BLaER1 treated with 17β-estradiol and CSF1 and Interleukin-3, amounts not matched to agents 10 nM and 100 nM (cell line): ENCODE measurements around the gene DUS2.

Experiments
- H3K27ac ChIP-seq, 11 experiments: shearing (Covaris generic); formaldehyde crosslinking; 2 replicates each; pipeline ENCODE4 v1.8.1; 2022
- H3K27me3 ChIP-seq, 11 experiments: shearing (Covaris generic); formaldehyde crosslinking; 2 replicates each; pipeline ENCODE4 v1.8.1; 2022
- H3K36me3 ChIP-seq, 11 experiments: shearing (Covaris generic); formaldehyde crosslinking; 2 replicates each; pipeline ENCODE4 v1.8.1; 2022
- H3K4me1 ChIP-seq, 10 experiments: shearing (Covaris generic); formaldehyde crosslinking; 2 replicates each; pipeline ENCODE4 v1.8.1; 2022
- H3K4me2 ChIP-seq, 11 experiments: shearing (Covaris generic); formaldehyde crosslinking; 2 replicates each; pipeline ENCODE4 v1.8.1; 2022
- H3K4me3 ChIP-seq, 10 experiments: shearing (Covaris generic); formaldehyde crosslinking; 2 replicates each; pipeline ENCODE4 v1.8.1; 2022
- H3K9ac ChIP-seq, 11 experiments: shearing (Covaris generic); formaldehyde crosslinking; 2 replicates each; pipeline ENCODE4 v1.8.1; 2022
- H3K9me3 ChIP-seq, 11 experiments: shearing (Covaris generic); formaldehyde crosslinking; replicated peaks in 1 of 11; 2 replicates each; pipeline ENCODE4 v1.8.1; 2022
- H4K20me1 ChIP-seq, 11 experiments: shearing (Covaris generic); formaldehyde crosslinking; 2 replicates each; pipeline ENCODE4 v1.8.1; 2022
- Cebpa-rat ChIP-seq, 11 experiments: shearing (Covaris generic); IDR thresholded peaks; 2 replicates each; pipeline ENCODE4 v1.8.1; 2022

DUS2 gene

DNA sequence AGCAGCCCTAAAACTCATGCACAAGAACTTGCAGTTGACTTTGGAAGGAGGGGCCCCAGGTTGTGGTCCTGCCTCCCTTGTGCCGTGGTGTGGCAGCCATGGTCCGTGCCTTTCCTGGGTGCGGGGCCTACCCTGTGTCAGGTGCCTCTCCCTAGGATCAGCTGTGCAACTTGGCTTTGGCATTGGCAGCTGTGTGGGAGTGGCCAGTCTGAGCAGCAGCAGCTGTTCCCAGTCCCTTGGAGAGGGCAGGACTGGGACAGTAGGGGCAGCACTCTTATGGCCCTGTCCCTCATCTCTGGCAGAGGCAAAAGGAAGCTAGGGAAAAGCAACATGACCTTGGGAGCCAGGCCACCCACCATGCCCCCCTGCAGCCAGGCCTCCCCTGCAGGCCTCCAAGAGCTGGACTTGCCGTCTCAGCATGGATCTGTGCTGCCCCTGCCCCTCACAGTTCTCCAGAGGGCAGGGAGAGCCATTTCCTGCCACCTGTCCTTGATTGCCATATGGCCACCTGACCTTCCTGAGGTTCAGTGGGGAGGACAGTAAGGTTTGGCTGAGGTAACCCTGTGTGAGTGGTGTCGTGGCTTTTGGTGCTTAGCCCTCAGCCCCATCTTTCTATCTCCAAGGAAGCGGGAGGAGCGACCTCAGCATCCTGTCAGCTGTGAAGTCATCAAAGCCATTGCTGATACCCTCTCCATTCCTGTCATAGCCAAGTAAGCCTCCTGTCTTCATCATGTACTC is 46.6 kb downstream of the DUS2 start:
- H3K4me1 ChIP-seq: peaks cover 55 to 62% (median 56%) of the 10 kb centered on the region in 10 experiments
- H3K27me3 ChIP-seq: peaks cover 0 to 8% (median 0%) of the 10 kb centered on the region in 11 experiments; a peak in 5 of 22 replicates
- peaks cover 0 to 61% (median 19%) of the 10 kb centered on the region in 11 experiments; a peak in 11 of 22 replicates for H4K20me1 ChIP-seq
- H3K4me3 ChIP-seq: peak overlapping the region in 3 of 10 experiments; percentile 10 to 30 (median 19); a peak in 1 of 20 replicates
- H3K9me3 ChIP-seq: no peaks in the 10 kb centered on the region
- H3K4me2 ChIP-seq: peak overlapping the region; percentile 89 to 98 (median 95)
- H3K9ac ChIP-seq: peak overlapping the region in 4 of 11 experiments; percentile 10 to 39 (median 24); a peak in 6 of 22 replicates
- H3K27ac ChIP-seq: peak overlapping the region in 6 of 11 experiments; percentile 3 to 69 (median 60); a peak in 9 of 22 replicates
- TF ChIP-seq Cebpa-rat (IDR thresholded peaks at IDR 0.05): no peak
- peaks cover 35 to 71% (median 55%) of the 10 kb centered on the region in 11 experiments for H3K36me3 ChIP-seq

- H3K9ac ChIP-seq: peak overlapping the region in 8 of 11 experiments; percentile 10 to 39 (median 24); a peak in 12 of 22 replicates
- no peaks in the 10 kb centered on the region for H3K9me3 ChIP-seq
- peaks cover 0 to 62% (median 19%) of the 10 kb centered on the region in 11 experiments; a peak in 12 of 22 replicates for H4K20me1 ChIP-seq
- peak overlapping the region in 4 of 10 experiments; percentile 6 to 30 (median 14); a peak in 2 of 20 replicates for H3K4me3 ChIP-seq
- H3K27me3 ChIP-seq: peaks cover 0 to 8% (median 0%) of the 10 kb centered on the region in 11 experiments; a peak in 5 of 22 replicates
- H3K27ac ChIP-seq: peak overlapping the region in 10 of 11 experiments; percentile 3 to 69 (median 50); a peak in 15 of 22 replicates
- peaks cover 60 to 63% (median 61%) of the 10 kb centered on the region in 10 experiments for H3K4me1 ChIP-seq
- peaks cover 35 to 67% (median 53%) of the 10 kb centered on the region in 11 experiments for H3K36me3 ChIP-seq
- H3K4me2 ChIP-seq: peak overlapping the region; percentile 89 to 98 (median 95)
- TF ChIP-seq Cebpa-rat (IDR thresholded peaks at IDR 0.05): no peak
Measured at GRCh38 chr16:68070249-68070730, 47.2 kb downstream of the DUS2 start.

DNA sequence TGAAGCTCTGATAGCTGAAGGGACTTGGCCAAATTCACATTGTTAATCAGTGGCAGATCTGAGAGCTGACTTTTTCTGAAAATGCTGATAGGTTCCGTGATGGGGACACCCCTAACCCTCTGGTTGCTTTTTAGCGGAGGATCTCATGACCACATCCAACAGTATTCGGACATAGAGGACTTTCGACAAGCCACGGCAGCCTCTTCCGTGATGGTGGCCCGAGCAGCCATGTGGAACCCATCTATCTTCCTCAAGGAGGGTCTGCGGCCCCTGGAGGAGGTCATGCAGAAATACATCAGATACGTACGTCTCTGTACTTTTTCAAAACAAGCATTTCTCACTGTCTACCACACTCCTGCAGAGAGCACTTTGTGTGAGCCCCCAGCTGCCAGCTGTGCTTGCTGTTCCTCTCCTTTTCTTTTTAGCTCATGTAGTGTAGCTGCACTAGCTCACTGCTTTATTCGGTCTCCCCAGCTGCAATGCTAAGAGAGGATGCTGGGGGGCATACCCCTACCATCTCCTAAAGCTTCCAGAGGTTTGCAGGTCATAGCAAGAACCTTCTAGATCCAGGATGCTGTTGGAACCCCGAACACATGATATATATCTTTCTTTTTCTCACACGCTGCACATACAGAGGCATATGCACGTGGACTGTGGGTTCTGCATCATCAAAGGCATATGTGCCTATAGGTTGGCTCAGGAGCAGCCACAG is 47.9 kb downstream of the DUS2 start:
- no peaks in the 10 kb centered on the region for H3K9me3 ChIP-seq
- H3K27me3 ChIP-seq: peaks cover 0 to 8% (median 0%) of the 10 kb centered on the region in 11 experiments; a peak in 5 of 22 replicates
- peak overlapping the region in 4 of 10 experiments; percentile 0 to 30 (median 12); a peak in 2 of 20 replicates for H3K4me3 ChIP-seq
- peaks cover 32 to 67% (median 49%) of the 10 kb centered on the region in 11 experiments; a peak in 21 of 22 replicates for H3K36me3 ChIP-seq
- peaks cover 67 to 69% (median 68%) of the 10 kb centered on the region in 10 experiments for H3K4me1 ChIP-seq
- H3K27ac ChIP-seq: peak overlapping the region in 10 of 11 experiments; percentile 3 to 69 (median 50); a peak in 15 of 22 replicates
- peaks cover 0 to 69% (median 19%) of the 10 kb centered on the region in 11 experiments; a peak in 12 of 22 replicates for H4K20me1 ChIP-seq
- peak overlapping the region; percentile 89 to 98 (median 95) for H3K4me2 ChIP-seq
- no peak for TF ChIP-seq Cebpa-rat (IDR thresholded peaks at IDR 0.05)
- H3K9ac ChIP-seq: peak overlapping the region in 7 of 11 experiments; percentile 10 to 39 (median 33); a peak in 12 of 22 replicates

DNA sequence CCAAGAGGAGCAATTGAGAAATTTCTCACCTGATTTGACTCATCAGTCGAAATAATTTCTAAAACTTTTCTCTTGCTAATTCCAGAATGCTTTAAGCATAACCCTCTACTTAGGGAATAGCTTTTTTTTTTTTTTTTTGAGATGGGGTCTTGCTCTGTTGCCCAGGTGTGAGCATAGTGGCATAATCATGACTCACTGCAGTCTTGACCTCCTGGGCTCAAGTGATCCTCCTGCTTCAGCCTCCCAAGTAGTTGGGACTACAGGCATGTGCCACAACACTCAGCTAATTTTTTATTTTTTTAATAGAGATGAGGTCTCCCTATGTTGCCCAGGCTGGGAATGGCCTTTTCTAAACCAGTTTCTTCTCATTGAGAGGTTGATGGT is 48.4 kb downstream of the DUS2 start:
- Histone ChIP-seq H3K36me3 (peaks cover 27 to 64% (median 44%) of the 10 kb centered on the region in 11 experiments; a peak in 21 of 22 replicates), H4K20me1 (peaks cover 0 to 74% (median 19%) of the 10 kb centered on the region in 11 experiments; a peak in 12 of 22 replicates), H3K27me3 (peaks cover 0 to 8% (median 0%) of the 10 kb centered on the region in 11 experiments; a peak in 5 of 22 replicates), H3K27ac (peak overlapping the region in 3 of 11 experiments; percentile 57 to 69 (median 64); a peak in 4 of 22 replicates), H3K9me3 (no peaks in the 10 kb centered on the region), H3K4me2 (peak overlapping the region; percentile 89 to 98 (median 95)), H3K4me1 (peaks cover 72 to 75% (median 74%) of the 10 kb centered on the region in 10 experiments), H3K9ac (peak overlapping the region in 3 of 11 experiments; percentile 0 to 14 (median 10); a peak in 2 of 22 replicates), H3K4me3 (peak overlapping the region in 2 of 10 experiments; percentile 5 to 30; a peak in 1 of 20 replicates)
- TF ChIP-seq Cebpa-rat (IDR thresholded peaks at IDR 0.05): no peak

- Histone ChIP-seq H4K20me1 (peaks cover 0 to 76% (median 19%) of the 10 kb centered on the region in 11 experiments; a peak in 12 of 22 replicates), H3K4me1 (peaks cover 79 to 81% (median 80%) of the 10 kb centered on the region in 10 experiments), H3K4me3 (peak overlapping the region in 1 of 10 experiments; percentile 5; a peak in 1 of 20 replicates), H3K4me2 (peak overlapping the region; percentile 89 to 98 (median 95)), H3K27ac (peak overlapping the region in 3 of 11 experiments; percentile 11 to 27 (median 14); a peak in 5 of 22 replicates), H3K9me3 (no peaks in the 10 kb centered on the region), H3K36me3 (peaks cover 28 to 66% (median 45%) of the 10 kb centered on the region in 11 experiments; a peak in 18 of 22 replicates), H3K27me3 (peaks cover 0 to 8% (median 0%) of the 10 kb centered on the region in 11 experiments; a peak in 5 of 22 replicates), H3K9ac (peak overlapping the region in 1 of 11 experiments; percentile 0; a peak in 2 of 22 replicates)
- no peak for TF ChIP-seq Cebpa-rat (IDR thresholded peaks at IDR 0.05)
Measured at GRCh38 chr16:68072038-68072695, 49.1 kb downstream of the DUS2 start.

DNA sequence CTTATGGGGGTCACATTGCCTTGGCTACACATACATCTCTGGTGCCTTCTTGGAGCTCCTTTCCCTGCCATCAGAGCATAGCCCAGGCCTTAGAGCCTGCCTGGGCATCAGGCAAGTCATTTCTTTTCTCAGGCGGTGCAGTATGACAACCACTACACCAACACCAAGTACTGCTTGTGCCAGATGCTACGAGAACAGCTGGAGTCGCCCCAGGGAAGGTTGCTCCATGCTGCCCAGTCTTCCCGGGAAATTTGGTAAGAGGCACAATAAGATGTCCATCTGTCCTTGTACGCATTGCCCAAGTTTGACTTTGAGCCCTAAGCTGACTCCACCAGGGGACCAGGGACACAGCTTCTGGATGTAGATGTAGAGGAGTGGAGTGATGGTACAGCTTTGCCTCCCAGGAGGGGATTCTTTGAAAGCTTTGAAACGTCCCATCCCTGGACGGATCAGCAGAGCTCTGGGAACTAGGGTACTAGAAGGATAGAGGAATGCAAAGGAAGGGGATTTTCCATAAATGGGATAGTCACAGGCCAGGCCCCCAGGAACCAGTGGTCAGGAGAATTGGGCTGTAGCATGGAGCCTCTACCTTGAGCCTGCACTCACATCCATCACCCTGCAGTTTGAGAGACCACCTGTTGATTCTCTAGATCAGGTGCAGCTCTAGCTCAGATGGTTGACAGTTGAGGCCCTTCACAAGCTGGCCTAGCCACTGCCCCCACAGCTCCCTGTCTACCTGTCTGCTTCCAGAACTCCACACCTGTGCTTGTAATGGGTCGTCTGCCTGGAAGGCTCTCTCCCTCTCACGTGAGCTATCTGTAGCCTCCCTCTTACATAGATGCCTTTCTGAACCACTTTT is 51.0 kb downstream of the DUS2 start:
- peak overlapping the region; percentile 89 to 98 (median 95) for H3K4me2 ChIP-seq
- peaks cover 98 to 100% (median 100%) of the 10 kb centered on the region in 10 experiments for H3K4me1 ChIP-seq
- peaks cover 0 to 80% (median 19%) of the 10 kb centered on the region in 11 experiments; a peak in 12 of 22 replicates for H4K20me1 ChIP-seq
- TF ChIP-seq Cebpa-rat (IDR thresholded peaks at IDR 0.05): no peak
- no peaks in the 10 kb centered on the region for H3K9me3 ChIP-seq
- peak overlapping the region in 6 of 10 experiments; percentile 9 to 40 (median 34); a peak in 10 of 20 replicates for H3K4me3 ChIP-seq
- peak overlapping the region in 6 of 11 experiments; percentile 4 to 61 (median 36); a peak in 9 of 22 replicates for H3K9ac ChIP-seq
- H3K27ac ChIP-seq: peak overlapping the region; percentile 18 to 87 (median 67); a peak in 19 of 22 replicates
- H3K27me3 ChIP-seq: peaks cover 0 to 8% (median 0%) of the 10 kb centered on the region in 11 experiments; a peak in 5 of 22 replicates
- peaks cover 29 to 74% (median 45%) of the 10 kb centered on the region in 11 experiments; a peak in 18 of 22 replicates for H3K36me3 ChIP-seq
